H9 (cell line): Measurements from ENCODE around the gene GPC3. TPM values are rescaled to one million over a fixed set of nuclear protein-coding genes. Genes with fewer than 3 reads are reported as not detected.

Source experiments
- DNase-seq: peaks from one replicate; pipeline ENCODE4 v3.0.0-alpha.2; 2017
- H2AFZ ChIP-seq: one replicate; pipeline ENCODE4 v1.6.1; 2013; ENCODE audit warnings: mild to moderate bottlenecking, low read length, control low read depth, moderate library complexity
- H2AK5ac ChIP-seq: 2 replicates; pipeline ENCODE4 v1.6.1; 2013; ENCODE audit warnings: low read length, control low read depth, mixed read lengths; ENCODE audit not compliant: insufficient read length
- H2BK120ac ChIP-seq: one replicate; pipeline ENCODE4 v1.6.1; 2013; ENCODE audit warnings: low read depth, mild to moderate bottlenecking, low read length, control low read depth, inconsistent platforms; ENCODE audit not compliant: poor library complexity, severe bottlenecking
- H2BK12ac ChIP-seq: 2 replicates; pipeline ENCODE4 v1.6.1; 2013; ENCODE audit warnings: low read length, control low read depth, mixed read lengths, low read depth; ENCODE audit not compliant: insufficient read length
- H2BK15ac ChIP-seq: 2 replicates; pipeline ENCODE4 v1.6.1; 2013; ENCODE audit warnings: low read depth, low read length, control low read depth
- H2BK20ac ChIP-seq: one replicate; pipeline ENCODE4 v1.6.1; 2013; ENCODE audit warnings: low read depth, mild to moderate bottlenecking, low read length, control low read depth, inconsistent platforms; ENCODE audit not compliant: poor library complexity, severe bottlenecking
- H2BK5ac ChIP-seq: 2 replicates; pipeline ENCODE4 v1.6.1; 2013; ENCODE audit warnings: low read length, control low read depth, mixed read lengths; ENCODE audit not compliant: insufficient read length
- H3K14ac ChIP-seq: 2 replicates; pipeline ENCODE4 v1.6.1; 2013; ENCODE audit warnings: low read length, control low read depth; ENCODE audit not compliant: insufficient read depth
- H3K18ac ChIP-seq: 2 replicates; pipeline ENCODE4 v1.6.1; 2013; ENCODE audit warnings: low read depth, mild to moderate bottlenecking, mixed read lengths, low read length, control low read depth; ENCODE audit not compliant: insufficient read length
- H3K23ac ChIP-seq: 2 replicates; pipeline ENCODE4 v1.6.1; 2013; ENCODE audit warnings: low read length, control low read depth, mixed read lengths, low read depth; ENCODE audit not compliant: insufficient read length
- H3K23me2 ChIP-seq: 2 replicates; pipeline ENCODE4 v1.6.1; 2013; ENCODE audit warnings: low read depth, mild to moderate bottlenecking, mixed read lengths, low read length, control low read depth; ENCODE audit not compliant: insufficient read length, poor library complexity, severe bottlenecking
- H3K27ac ChIP-seq: 2 replicates; pipeline ENCODE4 v1.5.1; 2013; ENCODE audit warnings: low read length, control low read depth, mixed read lengths, low read depth; ENCODE audit not compliant: insufficient read length
- H3K27me3 ChIP-seq: 2 replicates; pipeline ENCODE4 v1.6.1; 2013; ENCODE audit warnings: low read length, control low read depth, inconsistent platforms; ENCODE audit not compliant: insufficient read depth
- H3K4ac ChIP-seq: 2 replicates; pipeline ENCODE4 v1.6.1; 2013; ENCODE audit warnings: low read depth, mild to moderate bottlenecking, control low read depth, inconsistent platforms, low read length, moderate library complexity
- H3K4me1 ChIP-seq: 2 replicates; pipeline ENCODE4 v1.6.1; 2013; ENCODE audit warnings: low read length, control low read depth, inconsistent platforms; ENCODE audit not compliant: insufficient read depth
- H3K4me2 ChIP-seq: 2 replicates; pipeline ENCODE4 v1.6.1; 2013; ENCODE audit warnings: low read length, control low read depth, mixed read lengths; ENCODE audit not compliant: insufficient read length, insufficient read depth
- H3K56ac ChIP-seq: 2 replicates; pipeline ENCODE4 v1.6.1; 2013; ENCODE audit warnings: low read depth, mild to moderate bottlenecking, mixed read lengths, low read length, control low read depth; ENCODE audit not compliant: insufficient read length
- H3K79me1 ChIP-seq: 2 replicates; pipeline ENCODE4 v1.6.1; 2013; ENCODE audit warnings: low read depth, mild to moderate bottlenecking, moderate library complexity, low read length, control low read depth, inconsistent platforms; ENCODE audit not compliant: insufficient read depth, poor library complexity, severe bottlenecking
- H3K79me2 ChIP-seq: 2 replicates; pipeline ENCODE4 v1.6.1; 2013; ENCODE audit warnings: low read length, control low read depth, inconsistent platforms; ENCODE audit not compliant: insufficient read depth
- H3K9ac ChIP-seq: 2 replicates; pipeline ENCODE4 v1.6.1; 2013; ENCODE audit warnings: low read length, control low read depth, mixed read lengths; ENCODE audit not compliant: insufficient read length; ENCODE audit errors: extremely low read depth
- H3K9me3 ChIP-seq: one replicate; pipeline ENCODE4 v1.6.1; 2013; ENCODE audit warnings: low read depth, low read length, inconsistent platforms; ENCODE audit not compliant: control insufficient read depth
- H3T11ph ChIP-seq: one replicate; pipeline ENCODE4 v1.6.1; 2013; ENCODE audit warnings: mild to moderate bottlenecking, low read length, control low read depth, inconsistent platforms
- H4K20me1 ChIP-seq: one replicate; pipeline ENCODE4 v1.6.1; 2013; ENCODE audit not compliant: control insufficient read depth, insufficient read length, insufficient read depth
- H4K5ac ChIP-seq: 2 replicates; pipeline ENCODE4 v1.6.1; 2013; ENCODE audit warnings: low read depth, mild to moderate bottlenecking, mixed read lengths, low read length, control low read depth; ENCODE audit not compliant: insufficient read length
- H4K8ac ChIP-seq: replicated peaks from 2 replicates; pipeline ENCODE4 v1.6.1; 2013; ENCODE audit warnings: low read length, control low read depth, mixed read lengths, low read depth; ENCODE audit not compliant: insufficient read length
- H4K91ac ChIP-seq: 2 replicates; pipeline ENCODE4 v1.6.1; 2013; ENCODE audit warnings: low read depth, mild to moderate bottlenecking, moderate library complexity, mixed read lengths, low read length, control low read depth; ENCODE audit not compliant: insufficient read length
- H3K27ac Mint-ChIP-seq, 3 experiments: 2 replicates in 2 of 3; 3 replicates in 1 of 3; pipeline ENCODE4 v1.8.0; 2020 to 2021; ENCODE audit warnings: mixed read lengths in 3 of 3, mild to moderate bottlenecking in 1 of 3, moderate library complexity in 1 of 3
- H3K27me3 Mint-ChIP-seq: 2 replicates; pipeline ENCODE4 v1.8.0; 2021; ENCODE audit warnings: low read depth, mild to moderate bottlenecking, moderate library complexity, mixed read lengths
- H3K36me3 Mint-ChIP-seq, 3 experiments: 2 replicates in 2 of 3; 3 replicates in 1 of 3; pipeline ENCODE4 v1.8.0; 2020 to 2021; ENCODE audit warnings: low read depth in 3 of 3, mixed read lengths in 3 of 3; ENCODE audit not compliant: insufficient read depth in 1 of 3
- H3K4me1 Mint-ChIP-seq, 2 experiments: 2 replicates each; pipeline ENCODE4 v1.8.0; 2020; ENCODE audit warnings: mixed read lengths in 2 of 2
- H3K4me3 Mint-ChIP-seq, 2 experiments: 2 replicates in 1 of 2; 3 replicates in 1 of 2; pipeline ENCODE4 v1.8.0; 2020 to 2021; ENCODE audit warnings: mild to moderate bottlenecking in 2 of 2, mixed read lengths in 2 of 2, moderate library complexity in 1 of 2
- H3K9me3 Mint-ChIP-seq, 2 experiments: 2 replicates in 1 of 2; 3 replicates in 1 of 2; pipeline ENCODE4 v1.8.0; 2020; ENCODE audit warnings: mild to moderate bottlenecking in 2 of 2, mixed read lengths in 2 of 2, moderate library complexity in 1 of 2
- WGBS: extraction: QIAGEN DNeasy Blood & Tissue Kit; methylation state at CpG from one replicate; pipeline ENCODE4 v1.1.7; 2013; ENCODE audit warnings: missing lambda C conversion rate, low lambda C conversion rate, mixed read lengths; ENCODE audit not compliant: insufficient read length; ENCODE audit errors: extremely low coverage; 5-methylcytosine and 5-hydroxymethylcytosine counted together
- total RNA-seq: library from RNA; stranded (reverse); gene quantifications from 2 replicates; pipeline ENCODE4 v1.2.1, GENCODE V29; 2021
- TF ChIP-seq, protein P1 (sequence below): fragments of 200-600 bp; sonication (generic); conservative IDR thresholded peaks from 3 replicates; pipeline ENCODE4 v1.8.0; 2021; ENCODE audit warnings: antibody characterized with exemption, mild to moderate bottlenecking

Gene GPC3
- total RNA-seq, 1 experiment from 2014 or later, result 108 TPM

DNA sequence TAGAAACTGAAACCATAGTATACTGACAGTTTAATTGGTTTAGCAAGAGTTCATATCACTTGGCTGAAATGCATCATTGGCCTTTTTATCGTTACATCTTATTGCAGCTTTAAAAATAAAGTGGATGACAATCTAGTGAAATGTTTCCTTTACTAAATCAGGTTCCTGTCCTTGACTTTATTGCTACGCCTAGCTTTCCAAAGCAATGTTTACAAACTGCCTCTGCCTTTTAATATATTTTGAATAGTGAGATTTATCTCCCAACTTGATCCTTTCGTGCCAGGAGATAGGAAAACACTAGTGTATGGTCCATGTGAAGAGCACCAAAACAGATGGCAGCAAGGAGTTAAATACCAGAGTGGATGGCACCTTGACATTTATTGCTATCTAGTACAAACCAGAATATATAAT is 67.0 kb downstream of the GPC3 start:
- H3K56ac ChIP-seq, result no peak overlapping the region
- H3K27me3 ChIP-seq, result no peaks in the 10 kb centered on the region
- H3K79me2 ChIP-seq, result no peaks in the 10 kb centered on the region
- no peak overlapping the region for H2AK5ac ChIP-seq
- Mint-ChIP-seq H3K4me1 (peaks cover 33 to 37% of the 10 kb centered on the region in 2 experiments), H3K9me3 (peaks cover 0 to 5% of the 10 kb centered on the region in 2 experiments; a peak in 1 of 5 replicates), H3K27ac (no peak overlapping the region), H3K4me3 (no peak overlapping the region), H3K27me3 (no peaks in the 10 kb centered on the region), H3K36me3 (peaks cover 6 to 27% (median 10%) of the 10 kb centered on the region in 3 experiments; a peak in 5 of 7 replicates)
- H3K4ac ChIP-seq, result no peak overlapping the region
- no peak overlapping the region for H4K5ac ChIP-seq
- H3K23ac ChIP-seq, result no peak overlapping the region
- H3K4me1 ChIP-seq, result peaks cover 9% of the 10 kb centered on the region; the same call in 1 of the 2 replicates
- H2AFZ ChIP-seq, result no peak overlapping the region
- H2BK15ac ChIP-seq, result no peak overlapping the region
- H2BK5ac ChIP-seq, result no peak overlapping the region
- H3K9ac ChIP-seq, result no peak overlapping the region
- H2BK20ac ChIP-seq, result no peak overlapping the region
- no peak for DNase-seq
- TF ChIP-seq, protein P1, sequence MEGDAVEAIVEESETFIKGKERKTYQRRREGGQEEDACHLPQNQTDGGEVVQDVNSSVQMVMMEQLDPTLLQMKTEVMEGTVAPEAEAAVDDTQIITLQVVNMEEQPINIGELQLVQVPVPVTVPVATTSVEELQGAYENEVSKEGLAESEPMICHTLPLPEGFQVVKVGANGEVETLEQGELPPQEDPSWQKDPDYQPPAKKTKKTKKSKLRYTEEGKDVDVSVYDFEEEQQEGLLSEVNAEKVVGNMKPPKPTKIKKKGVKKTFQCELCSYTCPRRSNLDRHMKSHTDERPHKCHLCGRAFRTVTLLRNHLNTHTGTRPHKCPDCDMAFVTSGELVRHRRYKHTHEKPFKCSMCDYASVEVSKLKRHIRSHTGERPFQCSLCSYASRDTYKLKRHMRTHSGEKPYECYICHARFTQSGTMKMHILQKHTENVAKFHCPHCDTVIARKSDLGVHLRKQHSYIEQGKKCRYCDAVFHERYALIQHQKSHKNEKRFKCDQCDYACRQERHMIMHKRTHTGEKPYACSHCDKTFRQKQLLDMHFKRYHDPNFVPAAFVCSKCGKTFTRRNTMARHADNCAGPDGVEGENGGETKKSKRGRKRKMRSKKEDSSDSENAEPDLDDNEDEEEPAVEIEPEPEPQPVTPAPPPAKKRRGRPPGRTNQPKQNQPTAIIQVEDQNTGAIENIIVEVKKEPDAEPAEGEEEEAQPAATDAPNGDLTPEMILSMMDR, result no peak
- H3K4me2 ChIP-seq, result no peak overlapping the region
- WGBS, result no CpG with 5 or more reads among the region's 3 CpGs
- H3K9me3 ChIP-seq, result no peaks in the 10 kb centered on the region
- H3K27ac ChIP-seq, result no peak overlapping the region
- H3K79me1 ChIP-seq, result no peaks in the 10 kb centered on the region
- H2BK120ac ChIP-seq, result no peak overlapping the region
- no peak overlapping the region for H3K14ac ChIP-seq
- no peaks in the 10 kb centered on the region for H3K23me2 ChIP-seq
- H4K20me1 ChIP-seq, result no peaks in the 10 kb centered on the region
- no peak overlapping the region for H3T11ph ChIP-seq
- no peak overlapping the region for H4K91ac ChIP-seq
- H3K18ac ChIP-seq, result no peak overlapping the region
- H4K8ac ChIP-seq, result no peak overlapping the region
- no peak overlapping the region for H2BK12ac ChIP-seq
